ENCODE results near the gene SZT2. TPM values are rescaled to one million over a fixed set of nuclear protein-coding genes. Genes with fewer than 3 reads are reported as not detected.

The SZT2 gene
- total RNA-seq, 1 experiment from 2014 or later = 28.4 TPM

- no peak for TF ChIP-seq ZNF425 (CRISPR knock-in tag; conservative IDR thresholded peaks at IDR 0.05)
- TF ChIP-seq, protein P1, sequence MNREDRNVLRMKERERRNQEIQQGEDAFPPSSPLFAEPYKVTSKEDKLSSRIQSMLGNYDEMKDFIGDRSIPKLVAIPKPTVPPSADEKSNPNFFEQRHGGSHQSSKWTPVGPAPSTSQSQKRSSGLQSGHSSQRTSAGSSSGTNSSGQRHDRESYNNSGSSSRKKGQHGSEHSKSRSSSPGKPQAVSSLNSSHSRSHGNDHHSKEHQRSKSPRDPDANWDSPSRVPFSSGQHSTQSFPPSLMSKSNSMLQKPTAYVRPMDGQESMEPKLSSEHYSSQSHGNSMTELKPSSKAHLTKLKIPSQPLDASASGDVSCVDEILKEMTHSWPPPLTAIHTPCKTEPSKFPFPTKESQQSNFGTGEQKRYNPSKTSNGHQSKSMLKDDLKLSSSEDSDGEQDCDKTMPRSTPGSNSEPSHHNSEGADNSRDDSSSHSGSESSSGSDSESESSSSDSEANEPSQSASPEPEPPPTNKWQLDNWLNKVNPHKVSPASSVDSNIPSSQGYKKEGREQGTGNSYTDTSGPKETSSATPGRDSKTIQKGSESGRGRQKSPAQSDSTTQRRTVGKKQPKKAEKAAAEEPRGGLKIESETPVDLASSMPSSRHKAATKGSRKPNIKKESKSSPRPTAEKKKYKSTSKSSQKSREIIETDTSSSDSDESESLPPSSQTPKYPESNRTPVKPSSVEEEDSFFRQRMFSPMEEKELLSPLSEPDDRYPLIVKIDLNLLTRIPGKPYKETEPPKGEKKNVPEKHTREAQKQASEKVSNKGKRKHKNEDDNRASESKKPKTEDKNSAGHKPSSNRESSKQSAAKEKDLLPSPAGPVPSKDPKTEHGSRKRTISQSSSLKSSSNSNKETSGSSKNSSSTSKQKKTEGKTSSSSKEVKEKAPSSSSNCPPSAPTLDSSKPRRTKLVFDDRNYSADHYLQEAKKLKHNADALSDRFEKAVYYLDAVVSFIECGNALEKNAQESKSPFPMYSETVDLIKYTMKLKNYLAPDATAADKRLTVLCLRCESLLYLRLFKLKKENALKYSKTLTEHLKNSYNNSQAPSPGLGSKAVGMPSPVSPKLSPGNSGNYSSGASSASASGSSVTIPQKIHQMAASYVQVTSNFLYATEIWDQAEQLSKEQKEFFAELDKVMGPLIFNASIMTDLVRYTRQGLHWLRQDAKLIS (CRISPR knock-in tag; IDR thresholded peaks at IDR 0.05; ENCODE audit: borderline replicate concordance) = no peak
- TF ChIP-seq JAZF1 (CRISPR knock-in tag; IDR thresholded peaks at IDR 0.05) = no peak
- TF ChIP-seq SOX15 (CRISPR knock-in tag; IDR thresholded peaks at IDR 0.05) = no peak
- TF ChIP-seq, protein P2, sequence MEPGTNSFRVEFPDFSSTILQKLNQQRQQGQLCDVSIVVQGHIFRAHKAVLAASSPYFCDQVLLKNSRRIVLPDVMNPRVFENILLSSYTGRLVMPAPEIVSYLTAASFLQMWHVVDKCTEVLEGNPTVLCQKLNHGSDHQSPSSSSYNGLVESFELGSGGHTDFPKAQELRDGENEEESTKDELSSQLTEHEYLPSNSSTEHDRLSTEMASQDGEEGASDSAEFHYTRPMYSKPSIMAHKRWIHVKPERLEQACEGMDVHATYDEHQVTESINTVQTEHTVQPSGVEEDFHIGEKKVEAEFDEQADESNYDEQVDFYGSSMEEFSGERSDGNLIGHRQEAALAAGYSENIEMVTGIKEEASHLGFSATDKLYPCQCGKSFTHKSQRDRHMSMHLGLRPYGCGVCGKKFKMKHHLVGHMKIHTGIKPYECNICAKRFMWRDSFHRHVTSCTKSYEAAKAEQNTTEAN (CRISPR knock-in tag; IDR thresholded peaks at IDR 0.05) = no peak
- TF ChIP-seq ZNF232 (CRISPR knock-in tag; IDR thresholded peaks at IDR 0.05) = no peak
- TF ChIP-seq, protein P3, sequence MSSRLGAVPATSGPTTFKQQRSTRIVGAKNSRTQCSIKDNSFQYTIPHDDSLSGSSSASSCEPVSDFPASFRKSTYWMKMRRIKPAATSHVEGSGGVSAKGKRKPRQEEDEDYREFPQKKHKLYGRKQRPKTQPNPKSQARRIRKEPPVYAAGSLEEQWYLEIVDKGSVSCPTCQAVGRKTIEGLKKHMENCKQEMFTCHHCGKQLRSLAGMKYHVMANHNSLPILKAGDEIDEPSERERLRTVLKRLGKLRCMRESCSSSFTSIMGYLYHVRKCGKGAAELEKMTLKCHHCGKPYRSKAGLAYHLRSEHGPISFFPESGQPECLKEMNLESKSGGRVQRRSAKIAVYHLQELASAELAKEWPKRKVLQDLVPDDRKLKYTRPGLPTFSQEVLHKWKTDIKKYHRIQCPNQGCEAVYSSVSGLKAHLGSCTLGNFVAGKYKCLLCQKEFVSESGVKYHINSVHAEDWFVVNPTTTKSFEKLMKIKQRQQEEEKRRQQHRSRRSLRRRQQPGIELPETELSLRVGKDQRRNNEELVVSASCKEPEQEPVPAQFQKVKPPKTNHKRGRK (CRISPR knock-in tag; IDR thresholded peaks at IDR 0.05; ENCODE audit: borderline replicate concordance) = no peak
- TF ChIP-seq ESRRA (CRISPR knock-in tag; IDR thresholded peaks at IDR 0.05; ENCODE audit: borderline replicate concordance) = no peak
- TF ChIP-seq ZNF396 (CRISPR knock-in tag; IDR thresholded peaks at IDR 0.05; ENCODE audit: borderline replicate concordance) = no peak
These were observed 6.2 kb upstream of the SZT2 start (continued) for GRCh38 chr1:43383449-43383848.

GRCh38 chr1:43386676-43387075 is 3.0 kb upstream of the SZT2 start:
- ATAC-seq = no peak
- Mint-ChIP-seq H3K36me3 (peaks cover 34% of the 10 kb centered on the region), H3K27ac (no peak overlapping the region), H3K4me3 (no peak overlapping the region), H3K27me3 (ENCODE audit: low read depth) (no peaks in the 10 kb centered on the region; the same call in 1 of the 2 replicates), H3K9me3 (no peaks in the 10 kb centered on the region), H3K4me1 (peaks cover 19% of the 10 kb centered on the region)
- ChIA-PET CTCF (no interaction called here), POLR2A (no interaction called here)
- TF ChIP-seq NFE2L1 (CRISPR knock-in tag; IDR thresholded peaks at IDR 0.05) (no peak), ATF3 (CRISPR knock-in tag; conservative IDR thresholded peaks at IDR 0.05) (no peak), GRHL2 (CRISPR knock-in tag; IDR thresholded peaks at IDR 0.05; ENCODE audit: insufficient replicate concordance, severe bottlenecking) (no peak), TCF7 (CRISPR knock-in tag; IDR thresholded peaks at IDR 0.05; ENCODE audit: low read depth) (no peak)
- TF ChIP-seq, protein P4, sequence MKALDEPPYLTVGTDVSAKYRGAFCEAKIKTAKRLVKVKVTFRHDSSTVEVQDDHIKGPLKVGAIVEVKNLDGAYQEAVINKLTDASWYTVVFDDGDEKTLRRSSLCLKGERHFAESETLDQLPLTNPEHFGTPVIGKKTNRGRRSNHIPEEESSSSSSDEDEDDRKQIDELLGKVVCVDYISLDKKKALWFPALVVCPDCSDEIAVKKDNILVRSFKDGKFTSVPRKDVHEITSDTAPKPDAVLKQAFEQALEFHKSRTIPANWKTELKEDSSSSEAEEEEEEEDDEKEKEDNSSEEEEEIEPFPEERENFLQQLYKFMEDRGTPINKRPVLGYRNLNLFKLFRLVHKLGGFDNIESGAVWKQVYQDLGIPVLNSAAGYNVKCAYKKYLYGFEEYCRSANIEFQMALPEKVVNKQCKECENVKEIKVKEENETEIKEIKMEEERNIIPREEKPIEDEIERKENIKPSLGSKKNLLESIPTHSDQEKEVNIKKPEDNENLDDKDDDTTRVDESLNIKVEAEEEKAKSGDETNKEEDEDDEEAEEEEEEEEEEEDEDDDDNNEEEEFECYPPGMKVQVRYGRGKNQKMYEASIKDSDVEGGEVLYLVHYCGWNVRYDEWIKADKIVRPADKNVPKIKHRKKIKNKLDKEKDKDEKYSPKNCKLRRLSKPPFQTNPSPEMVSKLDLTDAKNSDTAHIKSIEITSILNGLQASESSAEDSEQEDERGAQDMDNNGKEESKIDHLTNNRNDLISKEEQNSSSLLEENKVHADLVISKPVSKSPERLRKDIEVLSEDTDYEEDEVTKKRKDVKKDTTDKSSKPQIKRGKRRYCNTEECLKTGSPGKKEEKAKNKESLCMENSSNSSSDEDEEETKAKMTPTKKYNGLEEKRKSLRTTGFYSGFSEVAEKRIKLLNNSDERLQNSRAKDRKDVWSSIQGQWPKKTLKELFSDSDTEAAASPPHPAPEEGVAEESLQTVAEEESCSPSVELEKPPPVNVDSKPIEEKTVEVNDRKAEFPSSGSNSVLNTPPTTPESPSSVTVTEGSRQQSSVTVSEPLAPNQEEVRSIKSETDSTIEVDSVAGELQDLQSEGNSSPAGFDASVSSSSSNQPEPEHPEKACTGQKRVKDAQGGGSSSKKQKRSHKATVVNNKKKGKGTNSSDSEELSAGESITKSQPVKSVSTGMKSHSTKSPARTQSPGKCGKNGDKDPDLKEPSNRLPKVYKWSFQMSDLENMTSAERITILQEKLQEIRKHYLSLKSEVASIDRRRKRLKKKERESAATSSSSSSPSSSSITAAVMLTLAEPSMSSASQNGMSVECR (CRISPR knock-in tag; IDR thresholded peaks at IDR 0.05; ENCODE audit: borderline replicate concordance) = no peak
- no peak for DNase-seq (ENCODE audit: low spot score)

Data from WTC11 (cell line).